Measurements from ENCODE around the gene TRMT61A.

GRCh38 chr14:103491691-103492090 is 37.3 kb upstream of the TRMT61A start:
- TF ChIP-seq, protein P1, sequence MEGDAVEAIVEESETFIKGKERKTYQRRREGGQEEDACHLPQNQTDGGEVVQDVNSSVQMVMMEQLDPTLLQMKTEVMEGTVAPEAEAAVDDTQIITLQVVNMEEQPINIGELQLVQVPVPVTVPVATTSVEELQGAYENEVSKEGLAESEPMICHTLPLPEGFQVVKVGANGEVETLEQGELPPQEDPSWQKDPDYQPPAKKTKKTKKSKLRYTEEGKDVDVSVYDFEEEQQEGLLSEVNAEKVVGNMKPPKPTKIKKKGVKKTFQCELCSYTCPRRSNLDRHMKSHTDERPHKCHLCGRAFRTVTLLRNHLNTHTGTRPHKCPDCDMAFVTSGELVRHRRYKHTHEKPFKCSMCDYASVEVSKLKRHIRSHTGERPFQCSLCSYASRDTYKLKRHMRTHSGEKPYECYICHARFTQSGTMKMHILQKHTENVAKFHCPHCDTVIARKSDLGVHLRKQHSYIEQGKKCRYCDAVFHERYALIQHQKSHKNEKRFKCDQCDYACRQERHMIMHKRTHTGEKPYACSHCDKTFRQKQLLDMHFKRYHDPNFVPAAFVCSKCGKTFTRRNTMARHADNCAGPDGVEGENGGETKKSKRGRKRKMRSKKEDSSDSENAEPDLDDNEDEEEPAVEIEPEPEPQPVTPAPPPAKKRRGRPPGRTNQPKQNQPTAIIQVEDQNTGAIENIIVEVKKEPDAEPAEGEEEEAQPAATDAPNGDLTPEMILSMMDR (IDR thresholded peaks at IDR 0.05; ENCODE audit: poor library complexity, severe bottlenecking) = no peak
- TF ChIP-seq RAD21 (conservative IDR thresholded peaks at IDR 0.05) (no peak), POLR2AphosphoS5 (IDR thresholded peaks at IDR 0.05) (no peak), REST (IDR thresholded peaks at IDR 0.05; ENCODE audit: borderline replicate concordance) (no peak), SMC3 (conservative IDR thresholded peaks at IDR 0.05; ENCODE audit: poor library complexity) (no peak)

All from neural cell (in vitro differentiated cells).